HG02973 (cell line): ENCODE results near the gene KRT33B.
"Not testable (repeated sequence)": the region's sequence is repeated elsewhere in the genome, so short reads cannot be mapped to it uniquely, and the experiment has no call there.

Experiments
- ATAC-seq: cut with Tn5 transposase; IDR thresholded peaks from one replicate; pipeline ENCODE4 v1.9.1; 2021; ENCODE audit warnings: moderate library complexity; ENCODE audit not compliant: unreplicated experiment

The KRT33B gene

DNA sequence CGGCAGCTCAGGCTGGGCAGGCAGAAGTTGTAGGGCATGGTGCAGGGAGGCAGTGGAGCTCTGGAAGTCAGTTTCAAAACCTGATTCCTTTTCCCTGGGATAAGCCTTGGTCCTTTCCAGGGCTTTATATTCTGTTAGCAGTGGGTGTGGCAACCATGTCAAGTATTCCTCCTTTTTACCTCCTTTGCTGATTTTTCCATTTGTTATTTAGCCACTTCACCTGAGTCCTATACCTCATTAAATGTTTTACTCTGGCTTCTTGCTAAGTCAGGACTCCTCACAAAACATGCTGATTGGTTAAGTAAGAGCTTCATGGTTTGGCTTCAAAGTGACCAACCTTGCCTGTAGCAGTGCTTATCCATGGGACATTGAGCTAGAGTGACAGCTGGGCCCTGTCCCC, at the start of gene KRT33B:
Gene KRT33B (minus strand): TSS at position 101 of the 400 bp plus-strand sequence. CDS start 63 bp downstream, at position 38.
- ATAC-seq, result no peak

DNA sequence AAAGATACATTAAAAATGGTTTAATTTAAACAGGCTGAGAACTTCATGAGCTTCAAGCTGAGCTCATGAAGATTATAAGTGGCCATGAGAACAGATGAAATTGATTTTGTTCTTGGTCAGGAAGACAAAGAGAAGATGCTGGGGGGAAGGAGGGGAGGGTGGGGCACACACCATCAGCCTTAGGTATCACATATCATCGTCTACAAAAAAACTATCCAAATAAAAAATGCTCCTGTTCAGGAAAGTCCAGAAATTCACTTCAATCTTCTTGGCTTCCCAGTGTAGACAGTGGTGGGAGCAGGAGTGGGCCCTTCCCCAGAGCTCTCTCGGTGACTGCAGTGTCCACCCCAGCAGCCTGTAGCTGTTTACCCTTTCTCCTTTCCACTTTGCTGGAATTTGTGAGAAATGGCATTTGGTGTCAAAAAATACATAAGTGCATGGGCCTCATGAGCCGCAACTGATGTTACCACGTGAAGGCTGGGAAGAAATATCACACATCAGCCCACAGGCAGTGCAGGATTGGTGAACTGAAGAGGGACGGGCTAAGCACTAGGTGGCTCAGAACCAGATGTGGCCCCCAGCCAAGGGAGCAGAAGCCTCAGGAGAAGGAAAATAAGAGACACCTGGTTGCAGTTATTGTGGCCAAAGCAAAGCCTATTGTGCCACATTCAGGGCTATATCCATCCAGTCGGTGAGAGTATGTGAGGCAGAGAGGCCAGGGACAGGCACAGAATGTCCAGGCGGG, 48.7 kb upstream of the KRT33B start:
- ATAC-seq, result no peak

DNA sequence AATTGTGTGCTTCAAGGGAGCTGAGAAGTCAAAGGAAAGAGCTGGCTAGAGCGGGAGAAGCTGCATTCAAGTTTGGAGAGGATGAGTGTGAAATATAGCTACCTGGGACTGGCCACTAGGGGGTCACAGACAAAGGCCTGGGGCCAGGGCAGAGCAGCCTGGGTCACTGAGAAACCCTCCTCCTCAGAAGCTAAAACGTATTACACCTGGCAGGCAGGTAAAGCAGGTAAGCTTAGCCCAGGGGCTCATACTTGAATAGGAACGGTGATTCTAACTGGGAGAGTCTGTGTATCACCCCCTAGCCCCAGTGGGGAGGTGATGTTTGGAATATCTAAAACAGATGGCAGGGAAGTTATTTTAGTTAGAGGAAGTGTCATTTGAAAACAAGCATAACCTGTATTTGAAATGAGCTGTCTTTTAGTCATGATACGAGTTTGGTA, 48.0 kb upstream of the KRT33B start:
- ATAC-seq, result no peak

DNA sequence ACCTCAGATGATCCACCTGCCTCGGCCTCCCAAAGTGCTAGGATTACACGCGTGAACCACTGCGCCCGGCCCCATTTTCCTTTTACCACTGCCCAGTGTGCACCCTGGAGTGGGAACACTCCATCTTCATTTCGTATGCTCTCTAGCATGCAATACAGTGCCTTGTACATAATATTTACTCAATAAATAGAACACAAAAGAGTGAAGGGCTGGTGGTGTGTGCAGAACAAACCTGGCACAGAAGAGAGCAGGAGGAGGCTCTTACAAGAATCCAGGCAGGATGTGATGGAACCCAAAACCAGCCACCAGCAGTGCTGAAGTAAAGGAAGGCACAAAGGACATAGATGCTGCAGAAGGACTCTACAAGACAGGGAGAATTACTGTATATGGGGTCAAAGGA, 47.5 kb upstream of the KRT33B start:
- ATAC-seq, result no peak

DNA sequence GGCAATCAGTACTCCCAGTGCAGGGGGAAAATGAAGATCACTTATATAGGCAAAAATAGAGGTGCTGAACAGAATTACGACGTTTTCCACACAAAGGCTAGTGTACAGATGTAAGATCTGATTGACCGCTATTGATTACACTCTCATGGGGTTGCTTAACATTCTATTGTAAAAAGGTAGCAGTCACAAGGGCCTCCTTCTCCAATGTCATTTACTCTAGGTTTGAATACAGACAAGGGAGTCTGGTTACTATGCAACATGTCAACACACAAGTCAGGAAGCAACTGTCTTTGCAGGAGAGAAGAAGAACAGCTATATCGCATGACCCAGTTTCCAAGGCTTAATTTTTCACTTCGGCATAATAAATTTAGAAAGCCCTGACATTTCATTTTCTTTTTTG, 46.9 kb upstream of the KRT33B start:
- ATAC-seq, result no peak

DNA sequence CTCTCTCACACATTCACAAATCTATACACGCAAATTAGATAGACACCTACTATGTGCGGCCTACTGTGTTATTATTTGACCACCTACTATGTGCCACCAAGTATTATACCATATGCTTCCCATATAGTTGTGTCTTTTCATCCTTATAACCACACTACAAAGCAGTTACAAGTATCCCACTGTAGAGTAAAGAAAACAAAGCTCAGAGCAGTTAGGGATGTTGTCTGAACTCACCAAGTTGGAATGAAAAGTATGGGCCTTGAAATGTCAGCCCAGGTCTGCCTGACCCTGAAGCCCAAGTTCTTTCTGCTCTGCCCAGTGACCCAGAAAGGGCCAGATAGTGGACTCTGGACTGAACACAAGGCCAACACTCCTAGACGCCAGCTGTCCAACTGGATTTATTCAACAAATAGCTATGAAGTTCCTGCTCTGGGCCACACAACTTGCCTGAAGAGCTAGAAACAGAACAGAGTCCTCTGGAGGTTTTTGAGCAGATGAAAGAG, 46.3 kb upstream of the KRT33B start:
- no peak for ATAC-seq

DNA sequence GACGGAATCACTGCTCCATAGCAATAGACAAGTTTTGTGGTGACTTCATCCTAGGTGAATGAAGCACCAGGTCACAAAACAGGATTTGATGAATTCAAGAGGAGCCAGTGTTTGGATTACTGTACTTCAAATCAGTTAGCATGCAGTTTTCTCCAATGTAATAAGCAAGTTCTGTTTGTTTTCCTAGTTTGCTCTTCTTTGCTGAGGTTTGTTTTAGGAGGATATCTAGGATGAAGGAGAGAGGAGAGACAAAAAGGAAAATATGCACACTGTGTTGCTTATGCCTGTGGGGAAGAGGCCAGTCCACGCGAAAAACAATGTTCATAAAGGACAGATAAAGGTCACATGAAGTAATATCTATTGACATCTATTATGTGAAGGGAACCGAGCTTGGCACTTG, 45.8 kb upstream of the KRT33B start:
- ATAC-seq, result no peak

DNA sequence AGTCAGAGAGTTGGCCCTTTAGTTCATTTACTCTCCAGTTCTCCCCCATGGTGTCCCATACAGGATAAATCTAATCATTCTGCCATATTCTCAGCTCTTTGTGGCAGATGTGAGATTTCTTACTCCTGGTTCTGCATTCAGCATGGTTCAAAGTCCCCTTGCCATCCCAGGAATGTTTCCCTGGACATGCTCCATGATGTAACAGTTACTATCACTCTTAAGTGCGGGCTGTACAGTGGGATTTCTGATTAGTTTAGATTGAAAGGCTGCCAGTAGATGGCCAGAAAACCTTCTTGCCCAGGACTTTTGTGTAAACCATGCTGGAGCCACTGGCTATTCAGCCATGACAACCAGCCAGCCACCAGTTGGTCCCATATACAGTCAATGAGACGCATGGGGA, 44.4 kb upstream of the KRT33B start:
- no peak for ATAC-seq

- no peak for ATAC-seq
These were observed 43.8 kb upstream of the KRT33B start for GRCh38 chr17:41413353-41413957.

- ATAC-seq, result no peak
These were observed 41.6 kb upstream of the KRT33B start for GRCh38 chr17:41411072-41411840.

- ATAC-seq, result no peak
These were observed 37.6 kb upstream of the KRT33B start for GRCh38 chr17:41407226-41407625.

DNA sequence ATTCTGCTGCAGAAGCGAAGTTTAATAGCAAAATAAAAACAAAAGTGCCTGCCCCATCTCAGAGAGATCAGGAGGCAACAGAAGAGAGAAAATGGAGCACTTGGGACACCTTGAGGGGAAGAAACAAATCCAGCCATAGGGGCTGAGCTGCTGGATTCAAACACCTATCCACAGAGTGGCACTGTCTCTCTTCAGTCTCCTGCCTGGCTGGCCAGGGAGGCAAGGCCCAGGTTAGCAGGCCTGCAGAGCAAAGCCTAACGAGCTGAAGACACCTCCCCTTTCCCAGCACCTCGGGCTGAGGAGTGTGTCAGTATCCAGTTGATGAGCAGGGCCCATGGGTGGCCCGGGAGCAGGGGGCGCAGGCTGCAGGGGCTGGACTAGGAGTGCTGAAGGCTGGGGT, 36.6 kb upstream of the KRT33B start:
- no peak for ATAC-seq

DNA sequence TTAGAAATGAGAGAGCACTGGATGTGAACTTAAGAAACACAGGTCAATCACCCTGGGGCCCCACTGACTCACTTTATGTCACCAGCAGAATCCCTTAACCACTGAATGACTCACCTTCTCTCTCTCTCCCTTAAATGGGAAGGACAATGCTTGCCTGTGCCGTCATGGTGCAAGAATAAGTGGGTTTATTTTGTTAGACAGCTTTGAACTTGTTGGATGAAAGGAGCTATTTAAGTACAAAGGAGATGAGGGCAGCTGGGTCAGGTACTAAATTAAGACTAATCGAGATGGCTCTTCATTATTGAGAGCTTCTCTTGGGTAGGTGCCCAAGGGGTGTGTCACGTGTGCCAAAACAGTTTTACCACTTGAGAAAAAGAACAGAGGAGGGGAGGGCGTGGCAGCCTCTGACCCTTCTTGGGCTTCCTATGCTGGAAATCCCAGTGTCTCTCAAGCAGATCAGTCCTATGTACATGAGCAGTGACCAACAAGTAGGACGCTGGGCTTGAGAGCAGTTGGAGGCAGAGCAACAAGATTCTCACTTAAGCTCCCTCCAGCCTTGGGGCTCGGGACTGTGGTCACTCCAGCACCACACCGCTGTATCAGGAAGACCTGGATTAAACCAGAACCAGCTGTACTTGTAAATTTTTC, 34.5 kb upstream of the KRT33B start:
- no peak for ATAC-seq

- no peak for ATAC-seq
These were observed 33.9 kb upstream of the KRT33B start for GRCh38 chr17:41403404-41404023.

DNA sequence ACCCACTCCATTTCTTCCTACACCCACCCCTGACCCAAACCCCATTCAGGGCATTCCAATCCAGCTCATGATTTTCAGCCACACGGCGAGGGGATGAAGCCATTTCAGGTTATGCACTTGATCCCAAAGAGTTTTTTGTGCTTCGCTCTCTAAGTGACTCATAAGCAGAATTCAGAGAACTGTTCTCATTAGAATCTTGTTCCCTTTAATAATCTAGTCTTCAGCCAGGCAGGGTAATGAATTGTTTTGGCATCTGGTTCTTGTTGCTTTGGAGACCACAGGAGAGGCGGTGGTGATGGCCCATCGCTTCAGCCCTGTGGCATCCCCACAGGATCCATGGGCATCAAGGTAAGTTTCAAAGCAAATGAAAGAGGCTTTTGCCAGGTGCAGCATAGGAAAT, 32.5 kb upstream of the KRT33B start:
- no peak for ATAC-seq

- no peak for ATAC-seq
These were observed 27.5 kb upstream of the KRT33B start, which contains the start of gene KRT31 for GRCh38 chr17:41396996-41397660. TSS of gene KRT31 (minus strand) at chr17:41397608. CDS start at chr17:41397539, 69 bp downstream.

DNA sequence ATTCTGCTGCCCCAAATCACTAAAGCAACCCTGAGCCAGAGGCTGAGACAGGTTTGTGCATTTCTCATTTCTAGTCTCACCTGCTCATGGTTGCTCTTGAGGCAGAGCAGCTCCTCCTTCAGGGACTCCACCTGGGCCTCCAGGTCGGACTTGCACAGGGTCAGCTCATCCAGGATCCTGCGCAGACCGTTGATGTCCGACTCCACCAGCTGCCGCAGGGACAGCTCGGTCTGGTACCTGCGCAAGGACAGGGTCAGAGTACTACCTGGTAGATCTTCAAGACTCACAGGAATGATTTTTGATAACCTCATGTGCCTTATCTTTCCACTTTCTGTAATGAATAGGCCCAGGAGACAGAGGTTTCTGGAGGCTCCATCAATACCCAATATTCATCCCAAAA, 26.7 kb upstream of the KRT33B start:
- ATAC-seq, result no peak

GRCh38 chr17:41395611-41396010, 26.0 kb upstream of the KRT33B start:
- no peak for ATAC-seq

GRCh38 chr17:41395044-41395443, 25.4 kb upstream of the KRT33B start:
- ATAC-seq, result not testable (repeated sequence)
